Measurements from ENCODE around the gene EOLA1.
"Not testable (repeated sequence)": the region's sequence is repeated elsewhere in the genome, so short reads cannot be mapped to it uniquely, and the experiment has no call there.

The EOLA1 gene

GRCh38 chrX:149540621-149541520 is at the start of gene EOLA1:
TSS of gene EOLA1 (plus strand) at chrX:149541012. CDS start at chrX:149545631, 4,619 bp downstream.
- DNase-seq (ENCODE audit: low spot score), result peak; percentile 97

GRCh38 chrX:149491812-149492211 is 49.0 kb upstream of the EOLA1 start:
- DNase-seq (ENCODE audit: low spot score), result no peak

- DNase-seq (ENCODE audit: low spot score), result no peak
These were observed 46.9 kb upstream of the EOLA1 start for GRCh38 chrX:149493567-149494562.

- no peak for DNase-seq (ENCODE audit: low spot score)
These were observed 45.8 kb upstream of the EOLA1 start for GRCh38 chrX:149494844-149495565.

- DNase-seq (ENCODE audit: low spot score), result no peak
These were observed 45.2 kb upstream of the EOLA1 start for GRCh38 chrX:149495573-149496071.

GRCh38 chrX:149497054-149497453 is 43.8 kb upstream of the EOLA1 start:
- no peak for DNase-seq (ENCODE audit: low spot score)

GRCh38 chrX:149497626-149498025 is 43.2 kb upstream of the EOLA1 start:
- no peak for DNase-seq (ENCODE audit: low spot score)

GRCh38 chrX:149498767-149499166 is 42.0 kb upstream of the EOLA1 start:
- DNase-seq (ENCODE audit: low spot score), result no peak

- DNase-seq (ENCODE audit: low spot score), result no peak
These were observed 41.0 kb upstream of the EOLA1 start for GRCh38 chrX:149499766-149500165.

GRCh38 chrX:149502923-149503322 is 37.9 kb upstream of the EOLA1 start:
- DNase-seq (ENCODE audit: low spot score), result not testable (repeated sequence)

- peak; percentile 26 for DNase-seq (ENCODE audit: low spot score)
These were observed 37.4 kb upstream of the EOLA1 start for GRCh38 chrX:149503446-149503845.

- DNase-seq (ENCODE audit: low spot score), result peak; percentile 40
These were observed 36.4 kb upstream of the EOLA1 start for GRCh38 chrX:149504226-149504914.

GRCh38 chrX:149504915-149505651 is 35.7 kb upstream of the EOLA1 start, which contains the start of gene IDS:
TSS of gene IDS (minus strand) at chrX:149505306. CDS start at chrX:149505137, 169 bp downstream.
- peak; percentile 90 for DNase-seq (ENCODE audit: low spot score)

- DNase-seq (ENCODE audit: low spot score), result no peak
These were observed 35.1 kb upstream of the EOLA1 start for GRCh38 chrX:149505671-149506070.

GRCh38 chrX:149506349-149506748 is 34.5 kb upstream of the EOLA1 start:
- DNase-seq (ENCODE audit: low spot score), result no peak

- DNase-seq (ENCODE audit: low spot score), result no peak
These were observed 32.3 kb upstream of the EOLA1 start for GRCh38 chrX:149508467-149508866.

- DNase-seq (ENCODE audit: low spot score), result no peak
These were observed 30.4 kb upstream of the EOLA1 start for GRCh38 chrX:149510386-149510785.

GRCh38 chrX:149511081-149511480 is 29.7 kb upstream of the EOLA1 start:
- DNase-seq (ENCODE audit: low spot score), result no peak

- peak; percentile 50 for DNase-seq (ENCODE audit: low spot score)
These were observed 28.5 kb upstream of the EOLA1 start for GRCh38 chrX:149512225-149512885.

All from cerebellar cortex (tissue), 1 donor.